ENCODE results near the gene TMEM63C. TPM values are rescaled to one million over a fixed set of nuclear protein-coding genes. Genes with fewer than 3 reads are reported as not detected.
A peak's percentile ranks its signal among the peaks of the same experiment; 100 is the strongest.

TMEM63C gene
- total and polyA plus RNA-seq, 5 donors from 2014 or later: 1.2 TPM; not detected in 4

DNA sequence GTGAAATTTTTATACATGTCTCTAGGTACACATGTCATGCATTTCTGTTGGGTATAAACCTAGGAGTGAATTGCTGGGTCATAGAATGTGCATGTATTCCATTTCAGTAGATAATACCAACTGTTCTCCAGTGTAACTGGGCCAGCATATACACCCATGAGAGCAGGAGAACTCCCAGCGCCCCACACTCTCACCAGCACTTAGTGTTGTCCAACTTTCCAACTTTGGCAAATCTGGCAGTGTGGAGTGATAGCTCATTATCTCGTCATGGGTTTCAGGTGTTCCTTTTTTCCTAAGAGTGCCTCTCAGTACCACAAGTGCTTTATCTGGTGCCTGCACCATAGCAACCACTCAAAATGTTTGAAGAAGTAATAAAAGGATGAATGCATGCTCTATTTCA, 49.3 kb downstream of the TMEM63C start:
- ATAC-seq (ENCODE audit: low read depth in 2 of 2): no peak
- DNase-seq: no peak
- Histone ChIP-seq H3K27ac (ENCODE audit: insufficient read depth, low read length, poor library complexity, severe bottlenecking) (no peak overlapping the region), H3K36me3 (ENCODE audit: control insufficient read depth, insufficient read depth, low read length) (no peaks in the 10 kb centered on the region), H3K9me3 (ENCODE audit: control insufficient read depth in 2 of 2, low read length in 2 of 2) (no peaks in the 10 kb centered on the region), H3K4me3 (ENCODE audit: low read depth, low read length) (no peak overlapping the region), H3K4me1 (ENCODE audit: control insufficient read depth, insufficient read depth, low read length, poor library complexity, severe bottlenecking) (no peaks in the 10 kb centered on the region), H3K27me3 (ENCODE audit: control insufficient read depth, insufficient read depth, low read length) (no peaks in the 10 kb centered on the region)
- Mint-ChIP-seq H3K27ac (no peak overlapping the region), H3K4me1 (no peaks in the 10 kb centered on the region), H3K4me3 (no peak overlapping the region), H3K9me3 (peaks cover 0 to 4% (median 0%) of the 10 kb centered on the region in 7 donors), H3K27me3 (no peaks in the 10 kb centered on the region), H3K36me3 (no peaks in the 10 kb centered on the region)

DNA sequence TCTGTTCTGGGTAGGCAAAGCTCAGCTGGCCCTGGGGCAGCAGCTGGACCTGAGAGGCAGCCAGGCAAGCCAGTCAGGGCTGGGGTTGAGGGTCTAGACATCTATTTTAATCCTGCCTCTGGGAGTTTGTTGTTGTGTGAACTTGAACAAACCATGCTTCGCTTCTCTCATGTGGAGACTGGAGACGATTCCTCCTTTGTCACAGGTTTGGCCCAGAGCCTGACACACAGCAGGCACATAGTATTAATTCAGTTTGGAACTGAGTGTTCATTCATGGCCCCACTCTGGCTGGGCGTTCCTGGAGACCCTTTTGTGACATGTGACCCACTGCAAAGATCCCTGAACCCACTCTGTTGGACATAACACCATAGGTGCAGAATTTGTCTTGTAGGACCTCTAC, 50.1 kb downstream of the TMEM63C start:
- DNase-seq: no peak
- Histone ChIP-seq H3K27me3 (ENCODE audit: control insufficient read depth, insufficient read depth, low read length) (no peaks in the 10 kb centered on the region), H3K4me1 (ENCODE audit: control insufficient read depth, insufficient read depth, low read length, poor library complexity, severe bottlenecking) (no peaks in the 10 kb centered on the region), H3K9me3 (ENCODE audit: control insufficient read depth in 2 of 2, low read length in 2 of 2) (no peaks in the 10 kb centered on the region), H3K36me3 (ENCODE audit: control insufficient read depth, insufficient read depth, low read length) (no peaks in the 10 kb centered on the region), H3K4me3 (ENCODE audit: low read depth, low read length) (no peak overlapping the region), H3K27ac (ENCODE audit: insufficient read depth, low read length, poor library complexity, severe bottlenecking) (no peak overlapping the region)
- peak overlapping the region in 1 of 3 donors; percentile 49 for H3K27ac Mint-ChIP-seq
- no peaks in the 10 kb centered on the region for H3K4me1 Mint-ChIP-seq
- H3K9me3 Mint-ChIP-seq: peaks cover 0 to 3% (median 0%) of the 10 kb centered on the region in 7 donors
- no peak overlapping the region for H3K4me3 Mint-ChIP-seq
- H3K36me3 Mint-ChIP-seq: no peaks in the 10 kb centered on the region
- ATAC-seq (ENCODE audit: low read depth in 2 of 2): no peak
- H3K27me3 Mint-ChIP-seq: no peaks in the 10 kb centered on the region

DNA sequence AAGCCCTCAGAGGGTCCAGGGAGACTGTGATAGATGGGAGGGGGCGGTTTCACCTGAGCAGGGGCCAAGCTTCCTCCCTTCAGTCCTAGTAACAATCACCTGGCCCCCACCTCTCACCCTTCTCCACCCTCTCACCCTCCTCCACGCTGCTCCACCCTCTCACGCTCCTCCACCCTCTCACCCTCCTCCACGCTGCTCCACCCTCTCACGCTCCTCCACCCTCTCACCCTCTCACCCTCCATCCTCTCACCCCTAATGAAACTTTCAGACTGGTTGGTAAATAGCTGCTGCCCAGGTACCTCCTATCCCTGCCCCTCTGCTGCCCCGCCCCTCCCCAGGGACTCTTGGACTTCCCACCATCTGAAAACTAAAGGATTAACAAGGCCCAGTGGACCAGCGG, 55.2 kb downstream of the TMEM63C start:
- Histone ChIP-seq H3K36me3 (ENCODE audit: control insufficient read depth, insufficient read depth, low read length) (no peaks in the 10 kb centered on the region), H3K4me1 (ENCODE audit: control insufficient read depth, insufficient read depth, low read length, poor library complexity, severe bottlenecking) (no peaks in the 10 kb centered on the region), H3K27ac (ENCODE audit: insufficient read depth, low read length, poor library complexity, severe bottlenecking) (no peak overlapping the region), H3K4me3 (ENCODE audit: low read depth, low read length) (no peak overlapping the region), H3K27me3 (ENCODE audit: control insufficient read depth, insufficient read depth, low read length) (no peaks in the 10 kb centered on the region), H3K9me3 (ENCODE audit: control insufficient read depth in 2 of 2, low read length in 2 of 2) (no peaks in the 10 kb centered on the region)
- DNase-seq: no peak
- no peak overlapping the region for H3K4me3 Mint-ChIP-seq
- H3K27ac Mint-ChIP-seq: no peak overlapping the region
- H3K27me3 Mint-ChIP-seq: peaks cover 7% of the 10 kb centered on the region
- no peak for ATAC-seq (ENCODE audit: low read depth in 2 of 2)
- peaks cover 0 to 2% (median 0%) of the 10 kb centered on the region in 7 donors for H3K9me3 Mint-ChIP-seq
- H3K36me3 Mint-ChIP-seq: no peaks in the 10 kb centered on the region
- H3K4me1 Mint-ChIP-seq: no peaks in the 10 kb centered on the region

DNA sequence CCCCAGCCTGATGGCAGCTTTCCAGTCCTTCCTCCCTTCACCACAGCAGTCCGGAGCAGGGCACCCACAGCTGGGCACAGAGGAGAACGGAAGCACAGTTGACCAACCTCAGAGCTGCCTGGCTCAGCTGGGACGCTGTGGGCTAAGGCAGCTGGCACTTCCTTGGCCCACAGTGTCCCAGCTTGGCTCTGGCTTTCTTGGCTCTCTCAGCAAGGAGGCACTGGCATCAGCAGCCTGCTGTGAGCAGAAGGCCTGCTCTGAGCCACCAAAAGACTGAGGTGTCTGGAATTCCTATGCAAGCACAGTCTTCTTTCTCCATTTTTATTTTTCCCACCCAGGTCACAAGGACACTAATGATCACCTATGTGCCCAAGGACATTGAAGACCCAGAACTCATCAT, 56.8 kb downstream of the TMEM63C start:
- Mint-ChIP-seq H3K36me3 (no peaks in the 10 kb centered on the region), H3K4me3 (no peak overlapping the region), H3K9me3 (peaks cover 0 to 2% (median 0%) of the 10 kb centered on the region in 7 donors), H3K4me1 (no peaks in the 10 kb centered on the region), H3K27me3 (peaks cover 7% of the 10 kb centered on the region), H3K27ac (no peak overlapping the region)
- no peak overlapping the region for H3K27ac ChIP-seq (ENCODE audit: insufficient read depth, low read length, poor library complexity, severe bottlenecking)
- H3K4me1 ChIP-seq (ENCODE audit: control insufficient read depth, insufficient read depth, low read length, poor library complexity, severe bottlenecking): no peaks in the 10 kb centered on the region
- H3K9me3 ChIP-seq (ENCODE audit: control insufficient read depth in 2 of 2, low read length in 2 of 2): no peaks in the 10 kb centered on the region
- H3K27me3 ChIP-seq (ENCODE audit: control insufficient read depth, insufficient read depth, low read length): no peaks in the 10 kb centered on the region
- no peaks in the 10 kb centered on the region for H3K36me3 ChIP-seq (ENCODE audit: control insufficient read depth, insufficient read depth, low read length)
- no peak overlapping the region for H3K4me3 ChIP-seq (ENCODE audit: low read depth, low read length)
- no peak for ATAC-seq (ENCODE audit: low read depth in 2 of 2)
- DNase-seq: no peak

DNA sequence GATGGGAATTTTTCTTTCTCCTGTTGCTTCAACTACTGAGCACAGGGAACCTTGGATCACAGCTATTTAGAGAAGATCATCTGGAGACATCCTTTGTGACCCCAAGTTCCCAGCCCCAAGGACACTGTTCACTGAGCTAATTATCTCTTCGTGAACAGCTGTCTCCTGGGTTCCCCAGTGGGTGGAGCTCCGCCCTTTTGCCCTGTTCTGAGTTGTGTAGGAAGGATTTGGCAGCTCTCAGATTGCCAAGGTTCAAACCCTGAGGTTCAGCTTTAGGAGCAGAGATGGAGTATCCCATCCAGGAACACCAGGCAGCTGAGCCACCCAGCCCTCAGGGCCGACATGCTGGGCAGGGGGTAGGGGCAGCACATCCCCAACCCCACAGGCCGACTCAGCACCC, 57.4 kb downstream of the TMEM63C start:
- ATAC-seq (ENCODE audit: low read depth in 2 of 2) (no peak), DNase-seq (no peak)
- peaks cover 0 to 2% (median 0%) of the 10 kb centered on the region in 7 donors for H3K9me3 Mint-ChIP-seq
- peaks cover 7% of the 10 kb centered on the region for H3K27me3 Mint-ChIP-seq
- Histone ChIP-seq H3K36me3 (ENCODE audit: control insufficient read depth, insufficient read depth, low read length) (no peaks in the 10 kb centered on the region), H3K9me3 (ENCODE audit: control insufficient read depth in 2 of 2, low read length in 2 of 2) (no peaks in the 10 kb centered on the region), H3K27me3 (ENCODE audit: control insufficient read depth, insufficient read depth, low read length) (no peaks in the 10 kb centered on the region), H3K4me3 (ENCODE audit: low read depth, low read length) (no peak overlapping the region), H3K27ac (ENCODE audit: insufficient read depth, low read length, poor library complexity, severe bottlenecking) (no peak overlapping the region), H3K4me1 (ENCODE audit: control insufficient read depth, insufficient read depth, low read length, poor library complexity, severe bottlenecking) (no peaks in the 10 kb centered on the region)
- H3K36me3 Mint-ChIP-seq: no peaks in the 10 kb centered on the region
- H3K4me3 Mint-ChIP-seq: no peak overlapping the region
- H3K27ac Mint-ChIP-seq: no peak overlapping the region
- H3K4me1 Mint-ChIP-seq: no peaks in the 10 kb centered on the region

DNA sequence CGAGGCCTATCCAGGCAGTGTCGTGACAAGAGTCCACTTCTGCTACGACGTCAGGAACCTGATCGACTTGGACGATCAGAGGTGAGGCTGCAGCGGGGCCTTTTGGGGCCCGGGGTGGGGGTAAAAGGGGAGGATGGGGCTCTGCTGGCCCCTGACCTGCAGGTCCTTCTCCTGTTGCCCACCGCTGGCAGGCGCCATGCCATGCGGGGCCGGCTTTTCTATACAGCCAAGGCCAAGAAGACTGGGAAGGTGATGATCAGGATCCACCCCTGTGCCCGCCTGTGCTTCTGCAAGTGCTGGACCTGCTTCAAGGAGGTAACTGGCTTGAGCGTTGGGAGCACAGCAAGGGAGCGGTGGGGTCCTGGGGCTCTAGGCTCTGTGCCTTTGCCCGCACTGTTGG, 57.8 kb downstream of the TMEM63C start:
- peaks cover 7% of the 10 kb centered on the region for H3K27me3 Mint-ChIP-seq
- no peak for DNase-seq
- H3K9me3 Mint-ChIP-seq: peaks cover 0 to 2% (median 0%) of the 10 kb centered on the region in 7 donors
- no peaks in the 10 kb centered on the region for H3K36me3 Mint-ChIP-seq
- Histone ChIP-seq H3K4me1 (ENCODE audit: control insufficient read depth, insufficient read depth, low read length, poor library complexity, severe bottlenecking) (no peaks in the 10 kb centered on the region), H3K27me3 (ENCODE audit: control insufficient read depth, insufficient read depth, low read length) (no peaks in the 10 kb centered on the region), H3K36me3 (ENCODE audit: control insufficient read depth, insufficient read depth, low read length) (no peaks in the 10 kb centered on the region), H3K4me3 (ENCODE audit: low read depth, low read length) (no peak overlapping the region), H3K27ac (ENCODE audit: insufficient read depth, low read length, poor library complexity, severe bottlenecking) (no peak overlapping the region), H3K9me3 (ENCODE audit: control insufficient read depth in 2 of 2, low read length in 2 of 2) (no peaks in the 10 kb centered on the region)
- H3K4me3 Mint-ChIP-seq: no peak overlapping the region
- H3K4me1 Mint-ChIP-seq: no peaks in the 10 kb centered on the region
- no peak for ATAC-seq (ENCODE audit: low read depth in 2 of 2)
- H3K27ac Mint-ChIP-seq: no peak overlapping the region

DNA sequence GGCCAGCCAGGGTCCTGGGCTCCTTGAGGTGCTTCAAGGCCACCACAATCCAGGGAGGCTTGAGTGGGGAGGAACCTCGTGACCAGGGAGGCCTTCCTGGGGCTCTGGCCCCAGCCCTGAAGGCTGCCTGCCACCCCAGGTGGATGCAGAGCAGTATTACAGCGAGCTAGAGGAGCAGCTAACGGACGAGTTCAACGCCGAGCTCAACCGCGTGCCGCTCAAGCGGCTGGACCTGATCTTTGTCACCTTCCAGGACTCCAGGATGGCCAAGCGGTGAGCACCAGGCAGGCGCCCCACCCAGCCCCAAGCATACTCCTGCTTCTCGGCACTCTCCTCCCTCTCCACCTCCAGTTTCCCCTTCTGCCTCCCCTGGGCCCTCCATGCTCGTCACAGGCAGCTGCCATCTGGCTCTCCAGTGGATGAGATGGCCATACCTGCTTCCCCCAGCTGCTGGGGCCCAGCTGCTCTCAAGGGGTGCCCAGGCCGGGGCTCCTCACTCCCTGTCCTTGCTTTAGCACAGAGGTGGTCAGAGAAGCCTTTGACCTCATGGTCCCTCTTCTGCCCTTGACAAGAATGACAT, 58.8 kb downstream of the TMEM63C start:
- H3K36me3 Mint-ChIP-seq: no peaks in the 10 kb centered on the region
- no peak overlapping the region for H3K27ac Mint-ChIP-seq
- no peak overlapping the region for H3K4me3 Mint-ChIP-seq
- Histone ChIP-seq H3K4me1 (ENCODE audit: control insufficient read depth, insufficient read depth, low read length, poor library complexity, severe bottlenecking) (no peaks in the 10 kb centered on the region), H3K36me3 (ENCODE audit: control insufficient read depth, insufficient read depth, low read length) (no peaks in the 10 kb centered on the region), H3K9me3 (ENCODE audit: control insufficient read depth in 2 of 2, low read length in 2 of 2) (no peaks in the 10 kb centered on the region), H3K4me3 (ENCODE audit: low read depth, low read length) (no peak overlapping the region), H3K27me3 (ENCODE audit: control insufficient read depth, insufficient read depth, low read length) (no peaks in the 10 kb centered on the region), H3K27ac (ENCODE audit: insufficient read depth, low read length, poor library complexity, severe bottlenecking) (no peak overlapping the region)
- no peaks in the 10 kb centered on the region for H3K9me3 Mint-ChIP-seq
- DNase-seq (no peak), ATAC-seq (ENCODE audit: low read depth in 2 of 2) (no peak)
- H3K4me1 Mint-ChIP-seq: no peaks in the 10 kb centered on the region
- H3K27me3 Mint-ChIP-seq: peaks cover 7% of the 10 kb centered on the region

DNA sequence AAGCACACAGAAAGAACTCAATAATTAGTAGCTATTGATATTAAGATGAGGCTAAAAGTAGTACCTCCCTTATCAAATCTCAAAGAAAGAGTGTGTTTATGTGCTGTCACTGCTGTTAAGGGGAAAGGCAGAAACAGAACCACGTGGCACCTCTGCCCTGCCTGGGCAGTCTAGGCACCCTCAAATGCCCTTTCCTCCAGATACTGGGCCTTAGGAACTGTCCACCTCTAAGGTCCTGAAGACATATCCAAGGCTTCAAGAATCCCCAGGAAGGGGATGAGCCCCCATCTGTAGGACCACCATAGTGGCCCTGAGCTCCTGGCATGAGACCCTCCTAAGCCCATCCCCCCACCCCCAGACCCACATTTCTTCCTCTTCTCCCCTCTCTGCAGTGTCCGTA, 60.4 kb downstream of the TMEM63C start:
- ATAC-seq (ENCODE audit: low read depth in 2 of 2): no peak
- no peak overlapping the region for H3K4me3 Mint-ChIP-seq
- no peak overlapping the region for H3K27ac ChIP-seq (ENCODE audit: insufficient read depth, low read length, poor library complexity, severe bottlenecking)

More for the DNA sequence above, 60.4 kb downstream of the TMEM63C start:
- Mint-ChIP-seq H3K4me1 (no peaks in the 10 kb centered on the region), H3K27ac (no peak overlapping the region), H3K9me3 (peaks cover 0 to 3% (median 0%) of the 10 kb centered on the region in 7 donors), H3K36me3 (no peaks in the 10 kb centered on the region), H3K27me3 (peaks cover 7% of the 10 kb centered on the region)
- H3K27me3 ChIP-seq (ENCODE audit: control insufficient read depth, insufficient read depth, low read length): no peaks in the 10 kb centered on the region
- H3K36me3 ChIP-seq (ENCODE audit: control insufficient read depth, insufficient read depth, low read length): no peaks in the 10 kb centered on the region
- H3K4me1 ChIP-seq (ENCODE audit: control insufficient read depth, insufficient read depth, low read length, poor library complexity, severe bottlenecking): no peaks in the 10 kb centered on the region
- H3K4me3 ChIP-seq (ENCODE audit: low read depth, low read length): no peak overlapping the region
- H3K9me3 ChIP-seq (ENCODE audit: control insufficient read depth in 2 of 2, low read length in 2 of 2): no peaks in the 10 kb centered on the region
- no peak for DNase-seq
